SK-N-SH (cell line): ENCODE results near the gene AAMP.

Experiments
- CTCF ChIP-seq: fragments of 200-600 bp; sonication (generic); IDR thresholded peaks from 2 replicates; pipeline ENCODE4 v1.6.1; 2017; ENCODE audit warnings: antibody characterized with exemption, mild to moderate bottlenecking, moderate library complexity
- POLR2AphosphoS5 ChIP-seq: IDR thresholded peaks from 2 replicates; pipeline ENCODE4 v1.6.1; 2012; ENCODE audit warnings: low read depth, low read length
- RAD21 ChIP-seq: IDR thresholded peaks from 2 replicates; pipeline ENCODE4 v1.6.1; 2012; ENCODE audit warnings: mild to moderate bottlenecking, low read length

- TF ChIP-seq CTCF (no peak), POLR2AphosphoS5 (peak; percentile 61; the same call in 1 of the 2 replicates), RAD21 (no peak)
Observed at GRCh38 chr2:218286570-218287459, 16.9 kb upstream of the AAMP start.
